IgD-negative memory B cell (primary cell): ENCODE measurements around the gene CAMK2A. TPM values are rescaled to one million over a fixed set of nuclear protein-coding genes. Genes with fewer than 3 reads are reported as not detected.

Experiments used
- H3K27ac Mint-ChIP-seq, 3 donors: one replicate each; pipeline ENCODE4 v1.8.0; 2020 to 2022; ENCODE audit warnings: mild to moderate bottlenecking in 3 of 3, mixed read lengths in 3 of 3, moderate library complexity in 1 of 3
- H3K27me3 Mint-ChIP-seq: one replicate; pipeline ENCODE4 v1.8.0; 2021; ENCODE audit warnings: mixed read lengths
- H3K36me3 Mint-ChIP-seq: one replicate; pipeline ENCODE4 v1.8.0; 2020; ENCODE audit warnings: mild to moderate bottlenecking, mixed read lengths
- H3K4me1 Mint-ChIP-seq, 3 donors: one replicate each; pipeline ENCODE4 v1.8.0; 2020 to 2022; ENCODE audit warnings: mixed read lengths in 3 of 3, mild to moderate bottlenecking in 1 of 3
- H3K4me3 Mint-ChIP-seq, 4 donors: one replicate each; pipeline ENCODE4 v1.8.0; 2020 to 2022; ENCODE audit warnings: mild to moderate bottlenecking in 4 of 4, mixed read lengths in 4 of 4, moderate library complexity in 3 of 4
- H3K9me3 Mint-ChIP-seq, 3 donors: one replicate each; pipeline ENCODE4 v1.8.0; 2020 to 2021; ENCODE audit warnings: mixed read lengths in 3 of 3, mild to moderate bottlenecking in 1 of 3
- polyA plus RNA-seq: library from polyadenylated mRNA; unstranded; fragments of 300-500 nt; fragmentation: Illumina TruSeq; gene quantifications from one replicate; pipeline ENCODE4 v1.2.3, GENCODE V29; 2021

CAMK2A gene
- polyA plus RNA-seq, result not detected

DNA sequence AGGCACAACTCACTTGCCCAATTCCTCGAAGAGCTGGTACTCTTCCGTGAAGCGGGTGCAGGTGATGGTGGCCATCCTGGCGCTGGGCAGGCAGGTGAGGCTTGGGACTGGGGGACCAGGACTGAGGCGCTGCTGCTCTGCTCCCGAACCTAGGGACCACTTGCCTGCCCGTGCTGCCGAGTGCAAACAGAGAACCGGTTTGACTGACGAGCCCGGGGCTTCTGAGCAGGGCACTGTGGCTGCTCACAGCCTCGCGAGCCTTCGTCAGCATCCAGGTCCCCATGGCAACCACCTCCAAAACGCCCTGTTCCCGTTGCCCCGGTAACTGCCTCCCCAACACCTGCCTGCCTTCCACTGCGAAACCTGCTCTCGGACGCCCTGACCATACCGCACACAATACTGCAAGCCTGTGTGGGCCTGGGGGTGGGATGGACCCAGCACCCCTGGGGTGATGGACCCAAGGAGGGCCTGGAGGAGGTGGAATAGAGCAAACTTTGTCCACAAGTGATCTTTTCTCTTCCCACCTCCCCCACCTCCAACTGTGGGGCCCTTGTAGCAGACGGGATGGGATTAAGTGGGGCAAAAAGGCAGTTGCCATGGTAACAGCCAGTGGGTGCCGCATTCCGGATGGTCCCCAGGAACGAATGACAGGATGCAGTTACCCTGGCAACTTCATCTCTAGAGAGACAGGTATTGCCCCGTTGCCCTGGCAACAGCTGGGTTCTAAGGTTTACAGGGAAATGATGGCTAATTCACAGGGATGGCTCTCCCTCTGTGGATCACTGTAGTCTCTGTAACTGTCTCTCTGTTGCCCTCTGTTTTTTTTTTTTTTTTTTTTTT lies at the start of gene CAMK2A:
Gene CAMK2A, minus strand, starts transcription at position 223 of the 840 bp plus-strand sequence. Its CDS starts 148 bp downstream, at position 75.
- Mint-ChIP-seq H3K4me1 (no peaks in the 10 kb centered on the region), H3K4me3 (no peak within 1 kb of the TSS), H3K27me3 (peaks cover 4% of the 10 kb centered on the region), H3K27ac (peak within 1 kb of the TSS in 1 of 3 donors; percentile 76), H3K36me3 (no peaks in the 10 kb centered on the region), H3K9me3 (no peaks in the 10 kb centered on the region)

DNA sequence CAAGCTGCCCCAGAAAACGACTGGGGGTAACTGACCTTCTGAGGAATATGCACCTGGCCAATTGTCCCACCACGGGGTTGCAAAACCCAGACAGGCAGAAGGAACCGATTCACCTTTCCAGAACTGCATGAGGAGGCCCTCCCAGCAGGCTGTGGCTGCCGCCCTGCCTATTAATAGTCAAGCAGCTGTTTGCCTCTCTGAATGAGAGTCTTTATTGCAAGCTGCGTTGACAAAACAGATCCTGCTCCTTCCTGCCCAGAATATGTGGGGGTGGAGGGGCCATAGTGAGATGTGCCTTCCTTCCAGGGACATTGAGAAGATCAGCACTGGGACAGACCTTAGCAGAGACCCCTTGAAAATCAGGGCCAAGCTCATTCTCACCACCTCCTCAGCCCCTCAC lies 49.6 kb upstream of the CAMK2A start:
- Mint-ChIP-seq H3K36me3 (no peaks in the 10 kb centered on the region), H3K27me3 (peaks cover 1% of the 10 kb centered on the region), H3K4me3 (no peak overlapping the region), H3K4me1 (peaks cover 0 to 6% (median 6%) of the 10 kb centered on the region in 3 donors), H3K9me3 (no peaks in the 10 kb centered on the region), H3K27ac (no peak overlapping the region)

DNA sequence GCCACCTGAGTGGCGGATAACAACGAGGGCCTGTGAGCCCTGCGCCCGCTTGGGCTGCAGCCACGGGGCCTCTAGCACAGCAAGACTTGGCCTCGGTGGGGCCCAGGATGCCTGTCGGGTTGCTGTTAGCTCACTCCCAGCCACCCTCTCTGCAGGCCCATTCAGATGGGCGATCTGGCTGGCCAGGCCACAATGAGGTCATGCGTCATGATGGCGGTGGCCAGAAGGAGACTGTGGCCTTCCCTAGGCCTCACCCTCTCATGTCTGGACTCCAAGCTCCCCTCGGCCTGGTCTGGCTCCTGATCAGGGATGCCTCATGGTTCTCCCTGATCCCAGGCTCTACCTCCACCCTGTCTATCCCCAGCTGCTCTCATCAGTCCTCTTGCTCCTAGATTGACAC lies 49.0 kb upstream of the CAMK2A start:
- peaks cover 0 to 6% (median 6%) of the 10 kb centered on the region in 3 donors for H3K4me1 Mint-ChIP-seq
- H3K36me3 Mint-ChIP-seq, result no peaks in the 10 kb centered on the region
- H3K4me3 Mint-ChIP-seq, result no peak overlapping the region
- no peak overlapping the region for H3K27ac Mint-ChIP-seq
- H3K27me3 Mint-ChIP-seq, result peaks cover 1% of the 10 kb centered on the region
- H3K9me3 Mint-ChIP-seq, result no peaks in the 10 kb centered on the region

DNA sequence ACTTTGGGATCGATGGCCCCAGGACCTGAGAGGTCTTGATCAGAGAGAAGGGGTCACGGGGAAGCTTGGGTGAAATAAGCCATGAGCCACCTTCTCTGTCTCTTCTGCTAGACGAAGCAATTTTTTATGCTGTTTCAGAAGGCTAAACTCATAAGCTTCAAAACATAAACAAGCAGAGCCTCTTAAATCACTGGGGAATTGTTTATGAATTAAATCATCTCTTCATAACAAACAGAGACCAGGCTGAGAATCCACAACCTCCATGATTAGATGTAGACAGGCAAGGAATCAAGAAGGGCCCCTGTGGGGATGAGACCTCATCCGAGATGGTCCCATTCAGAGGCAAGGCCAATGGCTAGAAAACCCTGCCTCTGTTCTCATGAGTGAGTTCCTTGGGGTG lies 46.2 kb upstream of the CAMK2A start:
- peaks cover 0 to 2% (median 0%) of the 10 kb centered on the region in 3 donors for H3K4me1 Mint-ChIP-seq

DNA sequence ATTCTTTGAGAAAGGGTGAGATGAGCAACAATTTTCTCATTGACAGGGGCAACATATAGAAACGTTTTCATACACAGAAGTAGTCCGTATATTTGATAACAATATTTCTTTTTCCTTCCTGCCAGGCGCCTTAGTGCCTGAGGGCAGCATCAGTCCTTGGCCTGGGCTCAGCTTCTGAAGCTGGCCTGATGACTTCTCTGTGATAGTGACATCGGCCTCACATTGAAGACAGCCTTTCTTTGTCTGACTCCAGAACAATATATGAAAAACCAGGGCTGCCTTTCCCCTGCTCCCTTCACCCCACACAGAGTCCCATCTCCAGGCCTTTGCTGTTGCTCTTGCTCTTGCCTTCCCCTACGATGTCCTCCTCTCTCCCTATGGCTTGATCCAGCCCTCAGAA lies 43.8 kb upstream of the CAMK2A start:
- H3K36me3 Mint-ChIP-seq, result no peaks in the 10 kb centered on the region
- H3K4me3 Mint-ChIP-seq, result no peak overlapping the region
- H3K4me1 Mint-ChIP-seq, result no peaks in the 10 kb centered on the region
- H3K27me3 Mint-ChIP-seq, result peaks cover 3% of the 10 kb centered on the region
- H3K27ac Mint-ChIP-seq, result no peak overlapping the region
- H3K9me3 Mint-ChIP-seq, result no peaks in the 10 kb centered on the region

More for the DNA sequence above, 46.2 kb upstream of the CAMK2A start:
- no peak overlapping the region for H3K4me3 Mint-ChIP-seq
- no peak overlapping the region for H3K27ac Mint-ChIP-seq
- H3K27me3 Mint-ChIP-seq, result peaks cover 1% of the 10 kb centered on the region
- H3K36me3 Mint-ChIP-seq, result no peaks in the 10 kb centered on the region
- no peaks in the 10 kb centered on the region for H3K9me3 Mint-ChIP-seq

DNA sequence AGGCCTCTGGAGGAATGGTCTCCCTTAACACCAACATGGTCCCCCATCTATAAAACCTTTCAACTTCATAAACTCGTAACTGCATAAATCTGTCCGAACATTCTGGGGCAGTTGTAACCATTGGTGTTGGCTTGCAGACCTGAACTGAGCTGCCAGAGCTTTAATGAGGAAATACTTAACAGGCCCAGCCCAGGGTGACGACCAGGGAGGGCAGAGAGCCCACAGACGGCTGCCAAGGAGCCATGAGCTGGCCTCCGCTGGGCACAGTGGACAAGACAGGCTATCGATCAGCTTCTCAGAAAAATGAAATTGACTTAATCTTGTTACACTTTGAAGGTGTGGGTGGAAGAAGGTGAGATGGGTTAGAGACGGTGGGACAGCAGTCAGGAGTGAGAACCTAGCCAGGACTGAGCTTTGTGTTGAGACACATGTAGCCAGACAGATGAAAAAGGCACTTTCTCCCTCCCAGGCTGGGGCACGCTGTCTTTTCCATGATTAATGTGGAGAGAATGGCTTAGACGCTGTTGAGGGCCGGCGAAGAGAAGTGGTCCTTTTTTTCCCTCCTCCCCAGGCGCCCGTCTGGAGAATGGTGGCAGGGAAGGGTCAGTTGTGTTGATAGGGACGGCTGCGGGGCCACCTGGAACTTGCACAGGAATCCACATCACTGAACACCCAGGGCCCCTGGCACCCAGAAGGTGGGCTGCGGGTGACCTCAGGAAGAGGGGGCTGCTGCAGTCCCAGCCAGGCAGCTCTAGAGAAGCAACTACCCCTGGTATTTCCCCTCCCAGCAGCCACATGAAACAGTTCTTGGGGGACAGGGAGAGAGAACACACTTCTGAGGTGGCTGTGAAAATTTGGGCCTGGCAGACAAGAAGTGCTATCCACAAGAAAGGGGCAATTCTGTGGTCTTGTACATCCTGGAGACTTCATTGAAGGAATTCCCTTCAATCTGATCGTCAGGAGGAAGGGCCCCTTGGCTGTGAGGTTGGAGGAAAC lies 40.6 kb upstream of the CAMK2A start:
- Mint-ChIP-seq H3K27me3 (peaks cover 6% of the 10 kb centered on the region), H3K27ac (no peak overlapping the region), H3K4me1 (no peaks in the 10 kb centered on the region), H3K9me3 (no peaks in the 10 kb centered on the region), H3K4me3 (no peak overlapping the region), H3K36me3 (no peaks in the 10 kb centered on the region)

DNA sequence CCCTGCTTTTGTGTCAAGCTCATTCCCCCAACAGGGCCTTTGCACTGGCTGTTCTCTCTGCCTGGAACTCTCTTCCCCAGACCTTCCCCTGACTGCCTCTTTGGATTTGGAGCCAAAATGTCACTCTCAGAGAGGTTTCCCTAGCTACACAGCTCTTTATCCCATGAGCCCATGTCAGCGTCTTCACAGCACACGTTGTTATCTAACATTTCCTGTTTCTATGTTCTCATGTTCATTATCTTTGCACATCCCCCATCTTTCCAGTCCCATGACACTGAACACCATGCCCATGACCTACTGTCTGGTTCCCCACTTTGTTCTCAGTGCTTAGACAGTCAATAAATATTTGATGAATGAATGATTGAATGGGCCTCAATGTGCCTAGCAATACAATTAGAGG lies 39.5 kb upstream of the CAMK2A start:
- no peaks in the 10 kb centered on the region for H3K4me1 Mint-ChIP-seq
- H3K36me3 Mint-ChIP-seq, result no peaks in the 10 kb centered on the region
- no peaks in the 10 kb centered on the region for H3K9me3 Mint-ChIP-seq
- H3K4me3 Mint-ChIP-seq, result no peak overlapping the region
- H3K27me3 Mint-ChIP-seq, result peaks cover 6% of the 10 kb centered on the region
- H3K27ac Mint-ChIP-seq, result no peak overlapping the region

DNA sequence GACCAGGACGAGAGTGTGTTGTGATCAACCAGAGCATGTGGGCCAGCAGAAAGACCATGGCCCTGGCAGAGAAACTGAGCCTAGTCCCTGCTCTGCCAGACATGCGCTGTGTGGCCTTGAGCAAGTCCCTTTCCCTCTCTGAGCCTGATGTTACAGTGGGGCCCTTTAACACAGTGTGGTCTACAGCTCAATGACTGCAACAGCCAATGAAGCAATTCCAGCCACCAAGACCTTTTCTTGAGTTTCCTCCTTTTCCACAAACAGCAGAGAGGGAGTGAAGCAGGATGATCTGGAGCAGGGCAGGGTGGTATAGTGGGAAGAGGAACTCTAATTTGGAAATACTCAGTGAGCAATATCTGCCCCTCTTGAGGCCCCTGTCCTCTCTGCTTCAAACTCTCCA lies 38.9 kb upstream of the CAMK2A start:
- no peak overlapping the region for H3K4me3 Mint-ChIP-seq
- peaks cover 6% of the 10 kb centered on the region for H3K27me3 Mint-ChIP-seq
- H3K27ac Mint-ChIP-seq, result no peak overlapping the region
- H3K36me3 Mint-ChIP-seq, result no peaks in the 10 kb centered on the region
- H3K4me1 Mint-ChIP-seq, result no peaks in the 10 kb centered on the region
- H3K9me3 Mint-ChIP-seq, result no peaks in the 10 kb centered on the region

DNA sequence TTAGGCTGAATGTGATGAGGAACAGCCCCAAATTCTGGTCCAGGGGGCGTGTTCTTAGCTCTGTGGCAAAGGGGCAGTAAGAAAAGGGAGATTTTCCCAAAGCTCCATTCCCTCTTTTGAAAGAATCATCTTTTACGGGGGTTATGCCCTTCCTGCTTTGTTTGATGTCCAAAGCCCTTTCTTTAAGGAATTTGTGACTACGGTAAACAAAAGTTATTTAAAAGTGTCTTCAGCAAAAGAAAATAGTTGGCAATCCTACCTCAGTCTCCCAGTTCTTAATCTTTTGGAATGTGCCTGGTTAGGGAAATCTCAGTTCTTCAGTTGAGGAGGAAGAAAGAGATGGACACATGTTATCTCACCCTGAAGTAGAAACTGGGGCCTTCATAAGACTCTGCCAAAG lies 37.6 kb upstream of the CAMK2A start:
- Mint-ChIP-seq H3K4me3 (no peak overlapping the region), H3K27me3 (peaks cover 6% of the 10 kb centered on the region), H3K9me3 (no peaks in the 10 kb centered on the region), H3K36me3 (no peaks in the 10 kb centered on the region), H3K27ac (no peak overlapping the region), H3K4me1 (no peaks in the 10 kb centered on the region)

DNA sequence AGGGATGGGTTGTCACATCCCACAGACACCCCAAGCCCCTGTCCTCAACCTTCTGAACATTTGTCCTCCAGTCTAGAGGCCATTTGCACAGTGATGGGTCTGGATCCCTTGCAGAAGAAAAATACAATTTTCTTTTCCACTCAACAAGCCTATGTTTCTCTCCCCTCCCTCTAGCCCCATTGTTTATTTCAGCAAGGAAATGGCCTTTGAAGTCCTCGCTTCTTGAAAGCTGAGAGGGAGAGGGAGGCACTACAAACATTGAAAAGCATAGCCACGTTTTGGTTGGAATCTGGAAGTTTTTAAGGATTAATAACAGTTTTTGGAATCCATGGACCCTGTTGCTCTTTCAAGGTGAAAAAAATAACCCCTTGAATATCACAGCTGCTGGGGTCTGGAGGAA lies 37.1 kb upstream of the CAMK2A start:
- Mint-ChIP-seq H3K27me3 (peaks cover 6% of the 10 kb centered on the region), H3K9me3 (peaks cover 0 to under 1% (median 0%) of the 10 kb centered on the region in 3 donors), H3K36me3 (no peaks in the 10 kb centered on the region), H3K4me1 (no peaks in the 10 kb centered on the region), H3K4me3 (no peak overlapping the region), H3K27ac (no peak overlapping the region)

DNA sequence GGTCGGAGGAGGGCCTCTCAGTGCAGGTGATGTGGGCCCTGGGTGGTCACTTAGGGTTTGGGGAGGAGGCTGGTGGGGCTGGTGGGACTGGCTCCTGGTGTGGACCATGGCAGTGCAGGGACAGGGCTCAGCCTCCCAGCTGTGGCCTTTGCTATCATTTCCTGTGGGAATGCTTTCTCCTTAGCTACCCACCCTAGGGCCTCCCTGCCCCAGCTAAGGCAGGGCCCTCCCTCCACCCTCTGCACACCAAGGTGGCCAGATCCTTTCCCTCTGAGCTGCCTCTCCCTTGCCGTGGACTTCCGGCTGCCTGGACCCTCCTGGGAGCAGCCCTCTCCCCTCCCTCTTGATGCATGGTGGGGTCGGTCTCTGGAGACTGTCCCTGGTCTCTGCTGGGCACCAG lies 35.9 kb upstream of the CAMK2A start:
- Mint-ChIP-seq H3K27me3 (peaks cover 6% of the 10 kb centered on the region), H3K9me3 (peaks cover 0 to 4% (median 1%) of the 10 kb centered on the region in 3 donors), H3K36me3 (no peaks in the 10 kb centered on the region), H3K27ac (no peak overlapping the region), H3K4me1 (no peaks in the 10 kb centered on the region), H3K4me3 (no peak overlapping the region)

DNA sequence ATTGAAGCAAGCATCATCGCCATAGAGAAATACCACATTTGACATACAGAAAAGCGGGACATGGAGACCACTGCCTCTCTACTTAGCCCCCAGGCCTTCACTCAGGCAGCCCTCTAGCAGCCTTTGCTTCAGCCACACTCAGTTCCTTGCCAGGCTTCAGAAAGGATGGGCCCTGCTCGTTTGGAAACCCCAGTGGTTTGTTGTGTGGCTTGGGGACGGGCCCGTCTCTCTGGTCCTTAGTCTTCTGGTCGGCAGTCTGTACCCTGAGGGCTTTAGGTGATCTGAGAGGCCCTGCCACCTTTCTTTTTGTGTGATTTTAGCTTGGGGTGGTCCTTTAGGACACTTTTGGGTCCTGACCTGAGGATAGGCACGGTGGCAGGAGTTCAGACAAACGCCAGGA lies 34.2 kb upstream of the CAMK2A start:
- Mint-ChIP-seq H3K4me1 (no peaks in the 10 kb centered on the region), H3K36me3 (no peaks in the 10 kb centered on the region), H3K27ac (no peak overlapping the region), H3K9me3 (peaks cover 0 to 4% (median 1%) of the 10 kb centered on the region in 3 donors), H3K27me3 (peaks cover 4% of the 10 kb centered on the region), H3K4me3 (no peak overlapping the region)

DNA sequence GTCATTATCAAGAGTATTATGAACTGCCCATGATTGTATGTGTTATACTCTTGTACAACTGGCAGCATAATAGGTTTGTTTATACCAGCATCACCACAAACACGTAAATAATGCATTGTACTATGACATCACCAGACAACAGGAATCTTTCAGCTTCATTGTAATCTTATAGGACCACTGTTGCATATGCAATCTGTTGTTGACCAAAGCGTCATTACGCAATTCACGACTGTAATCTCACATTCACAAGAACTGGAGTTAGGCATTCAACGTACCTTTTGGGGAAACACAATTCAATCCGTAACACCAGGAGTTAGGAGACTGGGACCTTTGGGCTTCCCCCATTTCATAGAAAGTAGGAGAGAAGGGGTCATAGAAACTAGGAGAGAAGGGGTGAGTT lies 33.5 kb upstream of the CAMK2A start:
- Mint-ChIP-seq H3K4me3 (no peak overlapping the region), H3K27ac (no peak overlapping the region), H3K9me3 (peaks cover 0 to 4% (median 1%) of the 10 kb centered on the region in 3 donors), H3K27me3 (peaks cover 3% of the 10 kb centered on the region), H3K36me3 (peaks cover 4% of the 10 kb centered on the region), H3K4me1 (no peaks in the 10 kb centered on the region)

DNA sequence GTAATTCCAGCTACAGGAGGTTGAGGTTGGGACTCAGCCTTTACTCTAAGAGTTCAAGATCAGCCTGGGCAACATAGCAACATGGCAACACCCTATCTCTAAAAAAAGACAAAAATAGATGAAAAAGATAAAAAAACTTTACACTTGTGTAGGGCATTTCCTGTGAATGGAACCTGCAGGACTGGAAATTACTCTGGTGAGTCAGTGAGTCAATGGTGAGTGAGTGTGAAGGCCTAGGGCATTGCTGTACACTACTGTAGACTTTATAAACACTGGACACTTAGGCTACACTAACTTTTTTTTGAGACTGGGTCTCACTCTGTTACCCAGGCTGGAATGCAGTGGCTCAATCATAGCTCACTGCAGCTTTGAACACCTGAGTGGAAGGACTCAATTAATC lies 32.6 kb upstream of the CAMK2A start:
- H3K9me3 Mint-ChIP-seq, result peaks cover 0 to 4% (median 1%) of the 10 kb centered on the region in 3 donors
- H3K27me3 Mint-ChIP-seq, result peaks cover 3% of the 10 kb centered on the region
- H3K27ac Mint-ChIP-seq, result no peak overlapping the region
- no peak overlapping the region for H3K4me3 Mint-ChIP-seq
- peaks cover 4% of the 10 kb centered on the region for H3K36me3 Mint-ChIP-seq
- no peaks in the 10 kb centered on the region for H3K4me1 Mint-ChIP-seq

DNA sequence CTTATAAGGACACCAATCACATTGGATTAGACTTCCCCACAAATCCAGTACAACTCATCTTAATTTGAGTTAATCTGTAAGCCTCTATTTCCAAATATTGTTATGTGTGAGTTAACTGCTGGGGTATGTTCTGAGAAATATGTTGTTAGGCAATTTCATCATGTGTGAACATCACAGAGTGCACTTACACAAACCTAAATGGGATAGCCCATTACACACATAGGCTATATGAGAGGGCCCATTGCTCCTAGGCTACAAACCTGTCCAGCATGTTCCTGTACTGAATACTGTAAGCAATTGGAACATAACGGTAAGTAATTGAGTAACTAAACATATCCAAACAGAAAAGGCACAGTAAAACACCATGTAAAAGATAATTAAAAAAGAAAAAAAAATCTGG lies 32.2 kb upstream of the CAMK2A start:
- Mint-ChIP-seq H3K4me3 (no peak overlapping the region), H3K36me3 (peaks cover 4% of the 10 kb centered on the region), H3K9me3 (peaks cover 0 to 4% (median 1%) of the 10 kb centered on the region in 3 donors), H3K27me3 (peaks cover 3% of the 10 kb centered on the region), H3K27ac (no peak overlapping the region), H3K4me1 (no peaks in the 10 kb centered on the region)
